H1 (cell line): Measurements from ENCODE around the gene ELFN1. TPM values are rescaled to one million over a fixed set of nuclear protein-coding genes. Genes with fewer than 3 reads are reported as not detected.

Source experiments
- CTCF ChIA-PET: fragments of 300-600 bp; sonication (Branson Sonifier 250); formaldehyde crosslinking; loops from one replicate; lab custom pipeline; 2021; ENCODE audit not compliant: partially characterized antibody; lab: Charles Lee
- POLR2A ChIA-PET: fragments of 300-600 bp; sonication (Branson Sonifier 250); formaldehyde crosslinking; loops from one replicate; lab custom pipeline; 2021; ENCODE audit warnings: inconsistent platforms; ENCODE audit not compliant: partially characterized antibody; lab: Charles Lee
- DNase-seq, 2 experiments: peaks; one replicate each; pipeline versions ENCODE4 v3.0.0 to v3.0.0-alpha.2; 2010 to 2022; ENCODE audit warnings: low spot score in 2 of 2, low read depth in 1 of 2, mixed read lengths in 1 of 2
- FAIRE-seq: peaks from 2 replicates; lab custom pipeline; 2011; peaks lifted over from hg19 to GRCh38; lab: Jason Lieb, UNC
- H2AFZ ChIP-seq: 2 replicates; pipeline ENCODE4 v1.8.1; 2012; ENCODE audit warnings: low read length, inconsistent platforms
- H2AK5ac ChIP-seq: 2 replicates; pipeline ENCODE4 v1.6.1; 2013; ENCODE audit warnings: low read depth, low read length
- H2BK120ac ChIP-seq: replicated peaks from 2 replicates; pipeline ENCODE3; 2013; ENCODE audit warnings: low read depth, low read length, inconsistent platforms
- H2BK12ac ChIP-seq: 2 replicates; pipeline ENCODE4 v1.6.1; 2013; ENCODE audit warnings: low read depth, low read length
- H2BK15ac ChIP-seq: 2 replicates; pipeline ENCODE4 v1.6.1; 2013; ENCODE audit warnings: low read length
- H2BK20ac ChIP-seq: 2 replicates; pipeline ENCODE4 v1.6.1; 2013; ENCODE audit warnings: low read length
- H2BK5ac ChIP-seq: 2 replicates; pipeline ENCODE4 v1.6.1; 2013; ENCODE audit warnings: low read depth, low read length
- H3K14ac ChIP-seq: 2 replicates; pipeline ENCODE4 v1.6.1; 2013; ENCODE audit warnings: inconsistent platforms; ENCODE audit not compliant: insufficient read length
- H3K18ac ChIP-seq: 2 replicates; pipeline ENCODE4 v1.6.1; 2013; ENCODE audit warnings: low read length; ENCODE audit errors: extremely low read depth
- H3K23ac ChIP-seq: 2 replicates; pipeline ENCODE4 v1.6.1; 2013; ENCODE audit warnings: inconsistent platforms; ENCODE audit not compliant: insufficient read length
- H3K23me2 ChIP-seq: 2 replicates; pipeline ENCODE4 v1.6.1; 2013; ENCODE audit warnings: low read depth, low read length
- H3K27ac ChIP-seq: 2 replicates; pipeline ENCODE4 v1.6.1; 2011; ENCODE audit warnings: low read depth, low read length, inconsistent platforms
- H3K27me3 ChIP-seq, 4 experiments: replicated peaks in 1 of 4; 1 replicate in 1 of 4; 2 replicates in 3 of 4; pipeline versions ENCODE4 v1.6.1 to v1.8.1; 2011 to 2013; ENCODE audit warnings: low read length in 3 of 4, mild to moderate bottlenecking in 3 of 4, inconsistent platforms in 2 of 4, mixed read lengths in 2 of 4, moderate library complexity in 1 of 4; ENCODE audit not compliant: control insufficient read depth in 3 of 4, insufficient read depth in 3 of 4; ENCODE audit errors: extremely low read depth in 1 of 4
- H3K36me3 ChIP-seq, 4 experiments: 2 replicates each; pipeline versions ENCODE4 v1.6.1 to v1.8.1; 2011 to 2013; ENCODE audit warnings: mild to moderate bottlenecking in 4 of 4, low read length in 3 of 4, moderate library complexity in 2 of 4, control low read depth in 1 of 4, inconsistent platforms in 1 of 4; ENCODE audit not compliant: insufficient read depth in 4 of 4, control insufficient read depth in 2 of 4
- H3K4ac ChIP-seq: replicated peaks from 2 replicates; pipeline ENCODE3; 2013; ENCODE audit warnings: low read length, low read depth, mixed read lengths, inconsistent platforms; ENCODE audit not compliant: insufficient read length
- H3K4me1 ChIP-seq, 4 experiments: replicated peaks in 1 of 4; 1 replicate in 1 of 4; 2 replicates in 3 of 4; pipeline versions ENCODE4 v1.6.1 to v1.8.1; 2011 to 2013; ENCODE audit warnings: low read length in 3 of 4, inconsistent platforms in 2 of 4, mixed read lengths in 1 of 4; ENCODE audit not compliant: insufficient read depth in 4 of 4, control insufficient read depth in 3 of 4
- H3K4me2 ChIP-seq, 2 experiments: 2 replicates each; pipeline versions ENCODE4 v1.6.1 to v1.8.1; 2011 to 2013; ENCODE audit warnings: low read depth in 2 of 2, low read length in 2 of 2, control low read depth in 1 of 2, inconsistent platforms in 1 of 2, mild to moderate bottlenecking in 1 of 2; ENCODE audit not compliant: insufficient read depth in 1 of 2
- H3K4me3 ChIP-seq, 4 experiments: fragments of 200-600, 300-600 bp in 1 of 4; sonication (generic), shearing (Covaris generic), sonication (Bioruptor Twin) in 1 of 4; 2 replicates each; pipeline versions ENCODE4 v1.5.1 to v1.8.1; 2011 to 2016; ENCODE audit warnings: low read length in 4 of 4, low read depth in 3 of 4, control low read depth in 2 of 4, inconsistent platforms in 2 of 4, mild to moderate bottlenecking in 2 of 4, mixed read lengths in 1 of 4, moderate library complexity in 1 of 4; ENCODE audit not compliant: insufficient read depth in 2 of 4; ENCODE audit errors: extremely low read depth in 1 of 4
- H3K56ac ChIP-seq: replicated peaks from 2 replicates; pipeline ENCODE3; 2013; ENCODE audit warnings: low read depth, mild to moderate bottlenecking, mixed read lengths, low read length, inconsistent platforms; ENCODE audit not compliant: insufficient read length
- H3K79me1 ChIP-seq: 2 replicates; pipeline ENCODE4 v1.6.1; 2013; ENCODE audit warnings: low read depth, low read length, control low read depth
- H3K79me2 ChIP-seq, 2 experiments: 2 replicates each; pipeline versions ENCODE4 v1.6.1 to v1.8.1; 2012 to 2013; ENCODE audit warnings: low read length in 2 of 2, mild to moderate bottlenecking in 2 of 2, inconsistent platforms in 1 of 2; ENCODE audit not compliant: insufficient read depth in 2 of 2, control insufficient read depth in 1 of 2
- H3K9ac ChIP-seq, 4 experiments: replicated peaks in 1 of 4; 1 replicate in 1 of 4; 2 replicates in 3 of 4; pipeline versions ENCODE4 v1.6.1 to v1.8.1; 2011 to 2013; ENCODE audit warnings: low read depth in 3 of 4, low read length in 3 of 4, control low read depth in 2 of 4, mild to moderate bottlenecking in 2 of 4, moderate library complexity in 2 of 4, inconsistent platforms in 1 of 4; ENCODE audit errors: extremely low read depth in 1 of 4
- H3K9me3 ChIP-seq, 2 experiments: 2 replicates each; pipeline versions ENCODE4 v1.6.1 to v1.8.1; 2012 to 2013; ENCODE audit warnings: mild to moderate bottlenecking in 2 of 2, moderate library complexity in 2 of 2, control low read depth in 1 of 2, inconsistent platforms in 1 of 2, low read depth in 1 of 2, low read length in 1 of 2, mixed read lengths in 1 of 2; ENCODE audit not compliant: insufficient read depth in 2 of 2
- H4K20me1 ChIP-seq, 2 experiments: replicated peaks in 1 of 2; 2 replicates each; pipeline versions ENCODE3 to v1.8.1; 2011 to 2013; ENCODE audit warnings: inconsistent platforms in 2 of 2, low read length in 2 of 2, mild to moderate bottlenecking in 1 of 2; ENCODE audit not compliant: insufficient read depth in 2 of 2, control insufficient read depth in 1 of 2
- H4K5ac ChIP-seq: 2 replicates; pipeline ENCODE4 v1.6.1; 2013; ENCODE audit warnings: low read length, low read depth, mixed read lengths, inconsistent platforms; ENCODE audit not compliant: insufficient read length
- H4K8ac ChIP-seq: 2 replicates; pipeline ENCODE4 v1.8.0; 2013; ENCODE audit warnings: mild to moderate bottlenecking, moderate library complexity, low read length, inconsistent platforms; ENCODE audit not compliant: insufficient read depth; ENCODE audit errors: extremely low read depth
- H4K91ac ChIP-seq: replicated peaks from 2 replicates; pipeline ENCODE3; 2013; ENCODE audit warnings: low read length, mixed read lengths, inconsistent platforms; ENCODE audit not compliant: insufficient read length
- EP300 ChIP-seq, 2 experiments: IDR thresholded peaks; 1 replicate in 1 of 2; 2 replicates in 1 of 2; pipeline ENCODE4 v1.6.1; 2011 to 2012; ENCODE audit warnings: low read depth in 2 of 2, low read length in 2 of 2, mild to moderate bottlenecking in 2 of 2, borderline replicate concordance in 1 of 2, inconsistent platforms in 1 of 2, moderate library complexity in 1 of 2
- FOSL1 ChIP-seq: IDR thresholded peaks from 2 replicates; pipeline ENCODE4 v1.6.1; 2011; ENCODE audit warnings: mild to moderate bottlenecking, low read depth, low read length, moderate library complexity; ENCODE audit not compliant: insufficient read depth
- NANOG ChIP-seq: IDR thresholded peaks from 2 replicates; pipeline ENCODE4 v1.6.1; 2011; ENCODE audit warnings: low read length, low read depth, mild to moderate bottlenecking, inconsistent platforms; ENCODE audit not compliant: insufficient read depth, poor library complexity, severe bottlenecking
- WGBS, 2 experiments: shearing (Covaris generic) in 1 of 2; methylation state at CpG; one replicate each; pipeline versions ENCODE4 v1.1.6 to v1.1.7; 2013 to 2015; ENCODE audit warnings: low lambda C conversion rate in 2 of 2, mixed read lengths in 2 of 2, inconsistent platforms in 1 of 2, low coverage in 1 of 2, missing lambda C conversion rate in 1 of 2; ENCODE audit not compliant: insufficient replicate concordance in 2 of 2, insufficient coverage in 1 of 2, insufficient read length in 1 of 2; ENCODE audit errors: extremely low coverage in 1 of 2, missing lambda C conversion rate in 1 of 2; 5-methylcytosine and 5-hydroxymethylcytosine counted together
- polyA plus RNA-seq, 7 experiments: library from polyadenylated mRNA; depleted of rRNA in 3 of 7; stranded (reverse) in 5 of 7; unstranded in 2 of 7; fragments of >200 nt in 5 of 7; fragments of 200-250 nt in 2 of 7; gene quantifications; 1 replicate in 5 of 7; 2 replicates in 1 of 7; 4 replicates in 1 of 7; pipeline versions ENCODE4 v1.2.1 to v1.2.3, GENCODE V29; 2011 to 2013; ENCODE audit warnings: missing spikeins in 2 of 7, mixed read lengths in 2 of 7
- total RNA-seq: library from RNA; stranded (reverse); fragmentation: NEBNext Ultra II Directional; extraction: Animal tissue kit (Norgen Biotek cat#: 25700); gene quantifications from 2 replicates; pipeline ENCODE4 v1.2.1, GENCODE V29; 2021

Gene ELFN1
- total and polyA plus RNA-seq, 2 of the 8 experiments (the other 6 are each of a cell fraction or from before 2014, with no cell fraction given): 2.0 to 4.5 TPM

- no peak overlapping the region for H3K23ac ChIP-seq
- no peak overlapping the region for H3K4me3 ChIP-seq
- H2BK5ac ChIP-seq: peak overlapping the region; percentile 20; the same call in 1 of the 2 replicates
- FAIRE-seq: no peak
- no peaks in the 10 kb centered on the region; a peak in 1 of 8 replicates for H3K36me3 ChIP-seq
- peak overlapping the region; percentile 72; the same call in 1 of the 2 replicates for H2BK20ac ChIP-seq
- H2BK15ac ChIP-seq: peak overlapping the region; percentile 34; the same call in 1 of the 2 replicates
- H3K4ac ChIP-seq: no peak overlapping the region
- H3K4me2 ChIP-seq: no peak overlapping the region
- no peak overlapping the region for H3K56ac ChIP-seq
- DNase-seq: peak in 1 of 2 experiments; percentile 42
- H4K5ac ChIP-seq: no peak overlapping the region
- H3K9ac ChIP-seq: no peak overlapping the region
- H2AFZ ChIP-seq: no peak overlapping the region
- no peaks in the 10 kb centered on the region for H3K79me2 ChIP-seq
- no peak overlapping the region for H4K91ac ChIP-seq
- peaks cover 15 to 18% of the 10 kb centered on the region in 2 experiments for H3K9me3 ChIP-seq
- no peak overlapping the region for H2AK5ac ChIP-seq
- H3K79me1 ChIP-seq: no peaks in the 10 kb centered on the region
- no peak overlapping the region for H2BK120ac ChIP-seq
- H3K27me3 ChIP-seq: peaks cover 0 to 8% (median 6%) of the 10 kb centered on the region in 4 experiments; a peak in 4 of 7 replicates
- WGBS, 2 experiments: 88% methylated on average over 33 of the region's 33 CpGs; no CpG with 5 or more reads in 1 of the 2 experiments
- CTCF ChIA-PET: interaction anchor here (0.7 to 2.2 kb wide), 11 partner anchors 10 to 128 kb away, joined by 3 to 9 read pairs (median 4); no protein-coding TSS in a partner anchor
- no peak overlapping the region for H3K14ac ChIP-seq
- no peak overlapping the region for H3K18ac ChIP-seq
- H3K23me2 ChIP-seq: no peaks in the 10 kb centered on the region; the same call in 1 of the 2 replicates
- no peak overlapping the region for H3K27ac ChIP-seq
- POLR2A ChIA-PET: no interaction called here
- H3K4me1 ChIP-seq: peaks cover 5 to 26% (median 16%) of the 10 kb centered on the region in 4 experiments
- H4K8ac ChIP-seq: no peak overlapping the region
- H4K20me1 ChIP-seq: peaks cover 0 to 1% of the 10 kb centered on the region in 2 experiments
- peak overlapping the region; percentile 18; the same call in 1 of the 2 replicates for H2BK12ac ChIP-seq
- no peak for TF ChIP-seq NANOG
- TF ChIP-seq FOSL1: no peak
- no peak for TF ChIP-seq EP300 (IDR thresholded peaks at IDR 0.05; ENCODE audit: borderline replicate concordance in 1 of 2, low read depth in 2 of 2, low read length in 2 of 2)
Measured at GRCh38 chr7:1706721-1707613, 36.9 kb downstream of the ELFN1 start.
